ENCODE results near the gene GTPBP8. TPM values are rescaled to one million over a fixed set of nuclear protein-coding genes. Genes with fewer than 3 reads are reported as not detected.

GTPBP8 gene
- total RNA-seq, 1 donor: 33.4 TPM

DNA sequence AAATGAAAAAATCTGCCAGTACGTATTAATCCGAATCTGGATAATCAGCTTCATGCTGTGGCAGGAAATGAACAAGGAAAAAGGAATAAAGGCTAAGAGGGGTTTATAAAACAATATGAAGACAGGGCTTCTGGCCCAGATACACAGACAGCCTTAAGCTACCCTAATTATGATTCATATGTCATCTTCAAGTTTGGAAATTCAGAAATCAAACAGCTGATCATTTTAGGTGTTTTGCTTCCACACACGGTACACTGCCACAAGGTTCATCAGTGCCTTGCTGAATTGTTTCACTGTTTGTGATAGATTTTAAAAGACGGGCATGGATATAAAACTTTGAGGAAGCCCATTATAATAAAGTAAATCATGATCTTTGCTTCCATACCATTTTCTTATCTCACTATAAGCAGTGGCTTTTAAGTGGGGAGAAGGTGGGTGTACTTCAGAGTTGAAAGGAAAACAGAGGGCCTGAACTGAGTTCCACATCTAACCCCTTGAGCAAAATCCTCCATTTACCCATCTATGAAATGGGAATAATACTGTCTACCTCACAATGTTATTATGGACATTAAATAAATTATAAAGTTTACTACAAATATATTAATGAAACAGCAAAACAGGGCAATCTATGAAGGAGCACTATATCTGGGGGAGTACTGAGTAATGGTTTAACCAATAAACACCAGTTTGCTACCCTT, 15.7 kb downstream of the GTPBP8 start:
- no peak for DNase-seq (ENCODE audit: low read depth)
- no peak overlapping the region for H3K4me3 ChIP-seq (ENCODE audit: low read depth, low read length)
- TF ChIP-seq, protein P1, sequence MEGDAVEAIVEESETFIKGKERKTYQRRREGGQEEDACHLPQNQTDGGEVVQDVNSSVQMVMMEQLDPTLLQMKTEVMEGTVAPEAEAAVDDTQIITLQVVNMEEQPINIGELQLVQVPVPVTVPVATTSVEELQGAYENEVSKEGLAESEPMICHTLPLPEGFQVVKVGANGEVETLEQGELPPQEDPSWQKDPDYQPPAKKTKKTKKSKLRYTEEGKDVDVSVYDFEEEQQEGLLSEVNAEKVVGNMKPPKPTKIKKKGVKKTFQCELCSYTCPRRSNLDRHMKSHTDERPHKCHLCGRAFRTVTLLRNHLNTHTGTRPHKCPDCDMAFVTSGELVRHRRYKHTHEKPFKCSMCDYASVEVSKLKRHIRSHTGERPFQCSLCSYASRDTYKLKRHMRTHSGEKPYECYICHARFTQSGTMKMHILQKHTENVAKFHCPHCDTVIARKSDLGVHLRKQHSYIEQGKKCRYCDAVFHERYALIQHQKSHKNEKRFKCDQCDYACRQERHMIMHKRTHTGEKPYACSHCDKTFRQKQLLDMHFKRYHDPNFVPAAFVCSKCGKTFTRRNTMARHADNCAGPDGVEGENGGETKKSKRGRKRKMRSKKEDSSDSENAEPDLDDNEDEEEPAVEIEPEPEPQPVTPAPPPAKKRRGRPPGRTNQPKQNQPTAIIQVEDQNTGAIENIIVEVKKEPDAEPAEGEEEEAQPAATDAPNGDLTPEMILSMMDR (IDR thresholded peaks at IDR 0.05; ENCODE audit: insufficient read depth, low read length): no peak

DNA sequence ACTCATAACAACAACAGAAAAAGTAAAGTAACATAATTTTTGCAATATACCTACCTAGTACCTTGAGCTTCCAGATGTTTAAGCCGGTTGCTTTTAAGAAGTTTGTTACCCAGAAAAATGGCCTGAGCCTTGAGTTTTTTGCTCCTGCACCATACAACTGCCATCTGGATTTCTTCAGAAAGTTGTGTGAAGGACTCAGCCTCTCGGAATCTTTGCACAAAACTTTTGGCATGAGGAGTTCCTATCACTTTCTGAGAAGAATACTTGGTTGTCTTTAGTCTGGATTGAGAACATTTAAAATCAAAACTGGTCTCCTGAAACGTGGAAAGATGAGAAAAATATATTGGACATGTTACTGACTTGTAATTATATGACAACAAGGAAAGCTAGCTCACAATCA, 17.3 kb downstream of the GTPBP8 start:
- TF ChIP-seq, protein P1 (IDR thresholded peaks at IDR 0.05; ENCODE audit: insufficient read depth, low read length): no peak
- H3K4me3 ChIP-seq (ENCODE audit: low read depth, low read length): no peak overlapping the region
- DNase-seq (ENCODE audit: low read depth): no peak

DNA sequence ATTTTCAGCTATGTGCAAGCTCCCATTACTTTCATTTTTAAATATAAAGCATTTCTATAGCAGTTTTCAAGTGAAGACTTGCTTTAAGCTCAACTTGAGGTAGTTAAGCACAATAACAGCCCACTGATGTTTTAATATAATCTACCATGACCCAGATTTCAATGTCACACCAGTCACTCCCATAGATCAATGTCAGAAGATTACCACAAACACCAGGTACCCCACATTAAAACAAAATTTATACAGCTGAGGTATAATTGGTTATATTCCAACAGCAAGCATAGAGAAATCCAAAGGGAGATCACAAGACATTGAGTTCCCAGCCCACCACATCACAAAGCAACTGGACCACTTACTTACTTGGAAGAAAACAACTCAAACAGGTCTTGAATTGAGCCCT, 22.8 kb downstream of the GTPBP8 start:
- DNase-seq (ENCODE audit: low read depth): no peak
- TF ChIP-seq, protein P1 (IDR thresholded peaks at IDR 0.05; ENCODE audit: insufficient read depth, low read length): no peak
- no peak overlapping the region for H3K4me3 ChIP-seq (ENCODE audit: low read depth, low read length)

DNA sequence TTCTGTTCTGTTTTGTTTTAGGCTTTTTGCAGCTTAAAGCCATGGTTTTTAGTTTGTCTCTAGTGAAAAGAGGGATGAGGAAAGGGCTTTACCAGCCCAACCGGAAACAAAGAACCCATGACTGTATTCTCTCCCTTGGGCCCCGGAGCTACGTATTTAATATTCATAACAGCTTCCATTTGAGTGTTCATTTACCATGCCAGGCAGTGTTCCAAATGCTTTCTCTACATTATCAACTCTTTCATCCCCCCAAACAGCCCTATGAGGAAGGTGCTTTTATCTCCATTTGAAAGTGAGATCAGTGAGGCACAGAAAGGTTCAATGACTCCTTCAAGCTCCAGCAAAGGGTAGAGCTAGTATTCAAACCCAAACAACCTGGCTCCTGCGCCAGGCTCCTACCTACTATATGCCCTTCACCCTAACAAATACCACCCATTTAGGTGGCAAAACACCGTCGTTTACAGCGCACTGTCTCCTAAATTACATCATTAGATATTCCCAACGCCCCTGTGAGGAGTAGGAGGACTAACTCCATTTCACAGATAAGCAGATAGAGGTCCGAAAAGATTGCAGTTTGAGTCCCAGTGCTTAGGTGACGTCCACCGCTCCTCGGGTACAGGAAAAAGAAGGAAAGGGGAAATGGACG, 27.9 kb downstream of the GTPBP8 start:
- DNase-seq (ENCODE audit: low read depth): peak; percentile 44
- TF ChIP-seq, protein P1 (IDR thresholded peaks at IDR 0.05; ENCODE audit: insufficient read depth, low read length): no peak
- peak overlapping the region; percentile 83 for H3K4me3 ChIP-seq (ENCODE audit: low read depth, low read length)

DNA sequence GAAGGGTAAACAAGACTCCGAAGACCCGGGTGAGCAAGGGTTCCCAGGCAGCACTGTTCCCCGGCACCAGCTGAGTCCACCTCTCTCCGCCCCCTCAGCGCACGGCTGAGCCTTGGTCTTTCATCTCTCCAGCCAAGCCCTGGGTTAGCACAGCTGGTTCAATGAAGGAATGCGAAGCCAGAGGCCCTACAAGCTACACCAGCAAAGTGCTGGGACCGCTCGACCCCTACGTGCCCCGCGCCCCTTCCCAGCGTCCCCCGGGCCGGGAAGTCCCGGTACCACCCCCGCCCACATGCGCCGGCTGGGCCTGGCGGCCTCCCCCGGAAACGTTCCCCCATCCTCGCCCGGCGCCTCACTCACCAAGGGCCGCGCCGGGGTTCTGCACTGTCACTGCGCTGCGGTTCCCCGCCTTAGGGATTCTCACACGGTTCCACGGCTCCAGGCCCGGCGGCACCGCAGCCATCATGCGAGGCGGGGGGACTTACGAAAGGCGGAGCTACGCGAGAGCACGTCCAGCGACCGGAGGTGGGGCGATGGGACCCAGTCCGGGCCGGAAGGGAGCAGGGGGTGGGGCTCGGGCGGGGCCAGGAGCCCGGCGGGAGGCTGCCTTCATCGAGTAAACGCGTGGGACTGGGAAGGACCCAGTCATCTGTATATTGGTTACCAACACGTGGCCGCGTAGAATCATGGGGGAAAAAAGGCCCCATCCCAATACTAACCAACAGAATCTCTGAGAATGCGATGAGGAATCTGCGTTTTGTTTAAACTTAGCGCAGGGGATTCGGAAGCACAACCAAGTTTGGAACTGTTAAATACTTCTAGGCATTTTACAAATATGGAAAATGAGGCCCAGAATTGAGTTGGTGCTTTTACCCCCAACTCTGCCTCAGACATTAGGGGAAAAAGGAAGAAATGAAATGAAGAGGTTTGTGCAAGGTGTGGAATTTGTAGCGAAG, 28.7 kb downstream of the GTPBP8 start:
- peak; percentile 90 for DNase-seq (ENCODE audit: low read depth)
- TF ChIP-seq, protein P1 (IDR thresholded peaks at IDR 0.05; ENCODE audit: insufficient read depth, low read length): no peak
- peak overlapping the region; percentile 83 for H3K4me3 ChIP-seq (ENCODE audit: low read depth, low read length)

DNA sequence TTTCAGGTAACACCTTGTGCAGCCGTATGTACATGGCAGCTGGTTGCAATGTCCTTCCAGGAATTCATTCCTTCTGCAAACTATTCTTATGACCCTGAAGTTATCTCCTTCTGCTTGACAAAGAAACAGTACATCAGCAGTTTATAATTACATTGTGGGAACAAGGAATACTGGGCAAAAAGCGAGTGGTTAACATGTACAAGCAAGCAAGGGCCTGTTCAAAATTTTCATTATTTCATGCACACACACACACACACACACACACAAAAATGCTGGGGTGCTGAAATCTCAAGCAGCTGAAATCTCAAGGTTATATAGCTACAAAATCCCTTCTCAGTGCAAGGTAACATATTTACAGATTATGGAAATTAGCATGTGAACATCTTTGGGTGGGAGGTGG, 30.7 kb downstream of the GTPBP8 start:
- no peak overlapping the region for H3K4me3 ChIP-seq (ENCODE audit: low read depth, low read length)

More for the DNA sequence above, 30.7 kb downstream of the GTPBP8 start:
- TF ChIP-seq, protein P1 (IDR thresholded peaks at IDR 0.05; ENCODE audit: insufficient read depth, low read length): no peak
- DNase-seq (ENCODE audit: low read depth): no peak
